K562 (cell line): ENCODE results near the gene PRAMEF1. TPM values are rescaled to one million over a fixed set of nuclear protein-coding genes. Genes with fewer than 3 reads are reported as not detected.

Source experiments
- ATAC-seq: fragments of 200-7000 bp; cut with Tn5 transposase; 3 replicates; pipeline ENCODE4 v1.9.1; 2020; ENCODE audit warnings: moderate library complexity
- BruUV-seq: library from RNA; stranded (reverse); fragments of 400-500 nt; replicated peaks from 2 replicates; lab custom pipeline; 2021; lab: Mats Ljungman, UMichigan
- CTCF ChIA-PET: fragments of 300-600 bp; formaldehyde crosslinking; extraction: SDS; loops from one replicate; lab custom pipeline; 2021; ENCODE audit warnings: low intra/inter-chr PET ratio; lab: Yijun Ruan, JAX
- POLR2A ChIA-PET: fragments of 300-600, 350-650 bp; sonication (Branson Sonifier 250); formaldehyde crosslinking; extraction: SDS; loops from one replicate; lab custom pipeline; 2021; ENCODE audit warnings: antibody characterized with exemption, inconsistent platforms; lab: Yijun Ruan, JAX
- DNase-seq, 4 experiments: peaks; one replicate each; pipeline versions ENCODE4 v3.0.0 to v3.0.0-alpha.2; 2011 to 2018; ENCODE audit warnings: low spot score in 3 of 4, mixed read lengths in 3 of 4; ENCODE audit errors: extremely low read depth in 1 of 4
- FAIRE-seq: peaks from 2 replicates; lab custom pipeline; 2011; peaks lifted over from hg19 to GRCh38; lab: Jason Lieb, UNC
- H2AFZ ChIP-seq: 2 replicates; pipeline ENCODE4 v1.6.0; 2011; ENCODE audit warnings: low read depth, low read length, control low read depth, inconsistent platforms
- H3K27ac ChIP-seq: fragments of 200-600 bp; 3 replicates; pipeline ENCODE4 v1.8.0; 2011; ENCODE audit warnings: low read depth, mild to moderate bottlenecking, control low read depth, inconsistent platforms, low read length, moderate library complexity, mixed read lengths; ENCODE audit errors: extremely low read depth
- H3K27me3 ChIP-seq, 2 experiments: fragments of 300-600 bp in 1 of 2; 2 replicates in 1 of 2; 3 replicates in 1 of 2; pipeline versions ENCODE4 v1.6.0 to v1.8.0; 2011; ENCODE audit warnings: inconsistent platforms in 2 of 2, low read length in 2 of 2, mild to moderate bottlenecking in 1 of 2, mixed read lengths in 1 of 2, moderate library complexity in 1 of 2; ENCODE audit not compliant: control insufficient read depth in 2 of 2, insufficient read depth in 2 of 2
- H3K36me3 ChIP-seq: fragments of 300-600 bp; 3 replicates; pipeline ENCODE4 v1.8.0; 2011; ENCODE audit warnings: mild to moderate bottlenecking, low read length, inconsistent platforms; ENCODE audit not compliant: control insufficient read depth, insufficient read depth
- H3K4me1 ChIP-seq, 2 experiments: fragments of 200-600 bp in 1 of 2; replicated peaks in 1 of 2; 2 replicates in 1 of 2; 3 replicates in 1 of 2; pipeline versions ENCODE4 v1.5.1 to v1.8.0; 2011; ENCODE audit warnings: inconsistent platforms in 2 of 2, low read length in 2 of 2, mild to moderate bottlenecking in 1 of 2, mixed read lengths in 1 of 2, moderate library complexity in 1 of 2; ENCODE audit not compliant: control insufficient read depth in 2 of 2, insufficient read depth in 2 of 2
- H3K4me2 ChIP-seq: 2 replicates; pipeline ENCODE4 v1.6.1; 2011; ENCODE audit warnings: low read length, control low read depth, inconsistent platforms, mixed read lengths; ENCODE audit not compliant: insufficient read depth
- H3K4me3 ChIP-seq: fragments of 200-600 bp; sonication (generic), shearing (Covaris generic); 2 replicates; pipeline ENCODE4 v1.5.1; 2016; ENCODE audit warnings: control low read depth, inconsistent platforms
- H3K79me2 ChIP-seq: fragments of 200-600 bp; 3 replicates; pipeline ENCODE4 v1.8.0; 2011; ENCODE audit warnings: low read length, inconsistent platforms; ENCODE audit not compliant: control insufficient read depth, insufficient read depth
- H3K9ac ChIP-seq, 2 experiments: 2 replicates each; pipeline versions ENCODE4 v1.6.0 to v1.6.1; 2011; ENCODE audit warnings: low read depth in 2 of 2, low read length in 2 of 2, control low read depth in 1 of 2, inconsistent platforms in 1 of 2, mild to moderate bottlenecking in 1 of 2, mixed read lengths in 1 of 2; ENCODE audit not compliant: insufficient read depth in 1 of 2
- H3K9me1 ChIP-seq: one replicate; pipeline ENCODE4 v1.6.0; 2011; ENCODE audit warnings: inconsistent platforms, mild to moderate bottlenecking, low read length, moderate library complexity; ENCODE audit not compliant: control insufficient read depth, insufficient read depth
- H3K9me3 ChIP-seq: replicated peaks from 2 replicates; pipeline ENCODE4 v1.5.1; 2011; ENCODE audit warnings: low read depth, low read length, inconsistent platforms; ENCODE audit not compliant: control insufficient read depth, insufficient read depth
- H4K20me1 ChIP-seq: replicated peaks from 2 replicates; pipeline ENCODE4 v1.6.1; 2011; ENCODE audit warnings: low read length, inconsistent platforms, mixed read lengths; ENCODE audit not compliant: control insufficient read depth, insufficient read depth
- DMBX1 ChIP-seq: fragments of 250-450 bp; sonication (Bioruptor Pico); IDR thresholded peaks from 2 replicates; pipeline ENCODE4 v1.8.0; 2022; ENCODE audit warnings: inconsistent platforms, mild to moderate bottlenecking, moderate library complexity, borderline replicate concordance
- E2F3 ChIP-seq: fragments of 250-450 bp; sonication (Bioruptor Pico); IDR thresholded peaks from 2 replicates; pipeline ENCODE4 v1.4.0; 2020; ENCODE audit warnings: mild to moderate bottlenecking
- FOXJ3 ChIP-seq: sonication (generic); formaldehyde crosslinking; IDR thresholded peaks from 2 replicates; pipeline ENCODE4 v1.4.0; 2020; ENCODE audit warnings: mild to moderate bottlenecking, missing genetic modification reagents
- GABPB1 ChIP-seq: sonication (generic); formaldehyde crosslinking; IDR thresholded peaks from 2 replicates; pipeline ENCODE4 v1.8.0; 2022; ENCODE audit warnings: mild to moderate bottlenecking, missing genetic modification reagents
- HNRNPLL ChIP-seq: fragments of 200-400 bp; formaldehyde crosslinking; IDR thresholded peaks from 2 replicates; pipeline ENCODE4 v1.6.1; 2017; ENCODE audit warnings: low read length, low read depth, mild to moderate bottlenecking; ENCODE audit not compliant: poor library complexity, severe bottlenecking
- KDM2B ChIP-seq: fragments of 250-450 bp; sonication (Bioruptor Pico); IDR thresholded peaks from 2 replicates; pipeline ENCODE4 v1.8.0; 2021; ENCODE audit warnings: mild to moderate bottlenecking, moderate library complexity
- KLF10 ChIP-seq: fragments of 250-450 bp; sonication (Bioruptor Pico); IDR thresholded peaks from 2 replicates; pipeline ENCODE4 v1.6.1; 2021; ENCODE audit warnings: matching md5 sums
- MTA3 ChIP-seq: fragments of 450-650 bp; formaldehyde crosslinking; IDR thresholded peaks from 2 replicates; pipeline ENCODE4 v1.6.1; 2017; ENCODE audit warnings: mild to moderate bottlenecking, borderline replicate concordance
- NEUROD1 ChIP-seq: fragments of 150-350 bp; IDR thresholded peaks from 2 replicates; pipeline ENCODE4 v1.6.1; 2014; ENCODE audit warnings: borderline replicate concordance, low read length, low read depth; ENCODE audit not compliant: partially characterized antibody
- PTBP1 ChIP-seq: fragments of 200-400 bp; formaldehyde crosslinking; IDR thresholded peaks from 2 replicates; pipeline ENCODE4 v1.6.1; 2017; ENCODE audit warnings: low read depth, low read length
- ZBTB43 ChIP-seq: sonication (generic); formaldehyde crosslinking; IDR thresholded peaks from 2 replicates; pipeline ENCODE4 v1.8.0; 2023; ENCODE audit warnings: mild to moderate bottlenecking, missing genetic modification reagents
- ZNF197 ChIP-seq: fragments of 200-800 bp; sonication (Bioruptor generic); IDR thresholded peaks from 2 replicates; pipeline ENCODE4 v1.6.1; 2016; ENCODE audit warnings: low read depth, missing genetic modification characterization, missing compliant biosample characterization
- ZNF41 ChIP-seq: fragments of 250-450 bp; sonication (Bioruptor Pico); conservative IDR thresholded peaks from 2 replicates; pipeline ENCODE4 v1.4.0; 2020; ENCODE audit warnings: mild to moderate bottlenecking
- ZNF696 ChIP-seq: fragments of 250-450 bp; sonication (Bioruptor Pico); conservative IDR thresholded peaks from 2 replicates; pipeline ENCODE4 v1.4.0; 2020; ENCODE audit warnings: mild to moderate bottlenecking, moderate library complexity
- WGBS: fragments of 100-300 bp; shearing (Covaris generic); methylation state at CpG from one replicate; pipeline ENCODE4 v1.1.6; 2016; ENCODE audit warnings: low coverage, mixed read lengths; ENCODE audit not compliant: insufficient coverage; ENCODE audit errors: missing lambda C conversion rate; 5-methylcytosine and 5-hydroxymethylcytosine counted together
- in situ Hi-C: fragments of 300-500 bp; cut with MboI; formaldehyde crosslinking; loops from 4 replicates; pipeline ENCODE4 v1.15.0; 2018; ENCODE audit warnings: inconsistent platforms, mixed read lengths
- intact Hi-C: fragments of 100-400 bp; cut with micrococcal nuclease; formaldehyde crosslinking; loops from 2 replicates; pipeline ENCODE4 v1.14.2; 2022
- polyA plus RNA-seq, 8 experiments: library from polyadenylated mRNA; depleted of rRNA in 4 of 8; stranded (reverse) in 5 of 8; unstranded in 3 of 8; fragments of >200 nt; fragmentation: Nextera tagmentation in 2 of 8; fragmentation: Illumina TruSeq in 1 of 8; extraction: Ambion mirVana in 2 of 8; extraction: Trizol in 1 of 8; gene quantifications; 2 replicates each; pipeline versions ENCODE4 v1.2.1 to v1.2.3, GENCODE V29; 2011 to 2014; ENCODE audit warnings: inconsistent platforms in 1 of 8, missing spikeins in 1 of 8
- total RNA-seq, 7 experiments: library from RNA; depleted of rRNA in 6 of 7; stranded (reverse); fragments of >200 nt in 6 of 7; fragmentation: Illumina TruSeq in 2 of 7; extraction: Trizol in 2 of 7; gene quantifications; 2 replicates each; pipeline versions ENCODE4 v1.2.1 to v1.2.3, GENCODE V29; 2011 to 2021; ENCODE audit warnings: low replicate concordance in 1 of 7
- TF ChIP-seq, protein P1 (sequence below): sonication (generic); formaldehyde crosslinking; IDR thresholded peaks from 2 replicates; pipeline ENCODE4 v1.5.0; 2020; ENCODE audit warnings: missing genetic modification reagents
- TF ChIP-seq, protein P2 (sequence below): fragments of 450-650 bp; IDR thresholded peaks from 2 replicates; pipeline ENCODE4 v1.6.1; 2016; ENCODE audit warnings: borderline replicate concordance
- TF ChIP-seq, protein P3 (sequence below): fragments of 250-450 bp; sonication (Bioruptor Pico); IDR thresholded peaks from 2 replicates; pipeline ENCODE4 v1.8.0; 2021; ENCODE audit warnings: borderline replicate concordance, mild to moderate bottlenecking, moderate library complexity; ENCODE audit not compliant: poor library complexity, severe bottlenecking

PRAMEF1 gene
- total and polyA plus RNA-seq, 9 of the 15 experiments (the other 6 are each of a cell fraction or from before 2014, with no cell fraction given) = not detected

GRCh38 chr1:12762766-12763165 lies 28.4 kb upstream of the PRAMEF1 start:
- Histone ChIP-seq H3K9ac (no peak overlapping the region), H3K27ac (no peak overlapping the region), H3K4me1 (no peaks in the 10 kb centered on the region; a peak in 1 of 5 replicates), H3K9me1 (no peaks in the 10 kb centered on the region), H3K36me3 (no peaks in the 10 kb centered on the region), H3K4me3 (no peak overlapping the region), H3K79me2 (no peaks in the 10 kb centered on the region), H3K4me2 (no peak overlapping the region), H3K9me3 (no peaks in the 10 kb centered on the region), H2AFZ (no peak overlapping the region), H3K27me3 (peaks cover 8 to 42% of the 10 kb centered on the region in 2 experiments; a peak in 3 of 5 replicates), H4K20me1 (no peaks in the 10 kb centered on the region)
- in situ Hi-C loops = no loop called here
- BruUV-seq = no TSS peak
- intact Hi-C loops = no loop called here
- no peak for DNase-seq
- 2% methylated on average over 7 of the region's 7 CpGs for WGBS
- POLR2A ChIA-PET = interaction anchor here (1.0 kb wide), 1 partner anchor 14 kb away, joined by 6 read pairs; no protein-coding TSS in a partner anchor
- ATAC-seq = no peak
- no peak for FAIRE-seq
- CTCF ChIA-PET = no interaction called here
- TF ChIP-seq E2F3 (no peak), KLF10 (no peak), ZNF696 (no peak), PTBP1 (no peak), HNRNPLL (no peak), KDM2B (CRISPR knock-in tag) (no peak), GABPB1 (no peak), ZNF197 (CRISPR knock-in tag) (no peak), FOXJ3 (no peak), NEUROD1 (no peak), MTA3 (no peak), ZBTB43 (CRISPR knock-in tag) (no peak), DMBX1 (CRISPR knock-in tag) (no peak), ZNF41 (CRISPR knock-in tag) (no peak)
- TF ChIP-seq, protein P1, sequence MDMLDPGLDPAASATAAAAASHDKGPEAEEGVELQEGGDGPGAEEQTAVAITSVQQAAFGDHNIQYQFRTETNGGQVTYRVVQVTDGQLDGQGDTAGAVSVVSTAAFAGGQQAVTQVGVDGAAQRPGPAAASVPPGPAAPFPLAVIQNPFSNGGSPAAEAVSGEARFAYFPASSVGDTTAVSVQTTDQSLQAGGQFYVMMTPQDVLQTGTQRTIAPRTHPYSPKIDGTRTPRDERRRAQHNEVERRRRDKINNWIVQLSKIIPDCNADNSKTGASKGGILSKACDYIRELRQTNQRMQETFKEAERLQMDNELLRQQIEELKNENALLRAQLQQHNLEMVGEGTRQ = no peak
- TF ChIP-seq, protein P2, sequence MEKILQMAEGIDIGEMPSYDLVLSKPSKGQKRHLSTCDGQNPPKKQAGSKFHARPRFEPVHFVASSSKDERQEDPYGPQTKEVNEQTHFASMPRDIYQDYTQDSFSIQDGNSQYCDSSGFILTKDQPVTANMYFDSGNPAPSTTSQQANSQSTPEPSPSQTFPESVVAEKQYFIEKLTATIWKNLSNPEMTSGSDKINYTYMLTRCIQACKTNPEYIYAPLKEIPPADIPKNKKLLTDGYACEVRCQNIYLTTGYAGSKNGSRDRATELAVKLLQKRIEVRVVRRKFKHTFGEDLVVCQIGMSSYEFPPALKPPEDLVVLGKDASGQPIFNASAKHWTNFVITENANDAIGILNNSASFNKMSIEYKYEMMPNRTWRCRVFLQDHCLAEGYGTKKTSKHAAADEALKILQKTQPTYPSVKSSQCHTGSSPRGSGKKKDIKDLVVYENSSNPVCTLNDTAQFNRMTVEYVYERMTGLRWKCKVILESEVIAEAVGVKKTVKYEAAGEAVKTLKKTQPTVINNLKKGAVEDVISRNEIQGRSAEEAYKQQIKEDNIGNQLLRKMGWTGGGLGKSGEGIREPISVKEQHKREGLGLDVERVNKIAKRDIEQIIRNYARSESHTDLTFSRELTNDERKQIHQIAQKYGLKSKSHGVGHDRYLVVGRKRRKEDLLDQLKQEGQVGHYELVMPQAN = no peak
- TF ChIP-seq, protein P3, sequence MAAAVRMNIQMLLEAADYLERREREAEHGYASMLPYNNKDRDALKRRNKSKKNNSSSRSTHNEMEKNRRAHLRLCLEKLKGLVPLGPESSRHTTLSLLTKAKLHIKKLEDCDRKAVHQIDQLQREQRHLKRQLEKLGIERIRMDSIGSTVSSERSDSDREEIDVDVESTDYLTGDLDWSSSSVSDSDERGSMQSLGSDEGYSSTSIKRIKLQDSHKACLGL (CRISPR knock-in tag) = no peak
